ENCODE measurements around the gene ATXN1.

The ATXN1 gene

DNA sequence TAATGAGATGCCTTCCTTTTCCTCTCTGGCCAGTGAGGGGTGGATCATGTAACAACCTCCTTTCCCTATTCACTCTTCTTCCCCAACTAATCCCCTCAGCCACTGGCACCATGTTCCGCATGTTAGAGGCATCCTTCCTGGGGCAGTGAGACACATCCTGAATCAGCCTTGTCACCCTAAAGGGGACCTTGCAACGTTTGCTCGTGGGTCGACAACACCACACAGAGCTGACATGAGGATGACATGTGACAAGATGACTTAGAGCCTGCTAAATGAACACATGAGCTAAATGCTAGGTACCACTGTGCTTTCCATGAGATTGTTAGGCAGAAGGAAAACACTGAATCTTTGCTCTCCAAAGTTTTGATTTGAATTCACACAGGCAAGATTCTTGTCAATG is 129.2 kb downstream of the ATXN1 start:
- CTCF ChIA-PET = interaction anchor here (0.7 to 0.8 kb wide), 3 partner anchors 26 to 481 kb away, joined by 3 to 4 read pairs (median 3); no protein-coding TSS in a partner anchor
- H3K4me1 ChIP-seq (ENCODE audit: control insufficient read depth, insufficient read depth, low read length) = peaks cover 9% of the 10 kb centered on the region
- TF ChIP-seq ZSCAN30 (tag by site-specific recombination; IDR thresholded peaks at IDR 0.05) (no peak), ZNF792 (tag by site-specific recombination; IDR thresholded peaks at IDR 0.05) (no peak), ZBTB11 (tag by site-specific recombination; conservative IDR thresholded peaks at IDR 0.05; ENCODE audit: low read depth) (no peak), ZNF560 (tag by site-specific recombination; IDR thresholded peaks at IDR 0.05; ENCODE audit: borderline replicate concordance) (no peak), ZNF121 (tag by site-specific recombination; IDR thresholded peaks at IDR 0.05) (no peak), PRDM4 (tag by site-specific recombination; IDR thresholded peaks at IDR 0.05) (no peak)
- H3K36me3 ChIP-seq (ENCODE audit: control insufficient read depth in 2 of 2, insufficient read depth in 1 of 2, low read length in 2 of 2) = no peaks in the 10 kb centered on the region; a peak in 1 of 3 replicates
- no peaks in the 10 kb centered on the region for H3K9me3 ChIP-seq (ENCODE audit: control insufficient read depth, insufficient read depth, low read depth, low read length)
- no peak overlapping the region for H3K4me3 ChIP-seq (ENCODE audit: low read depth, low read length)
- H3K27ac ChIP-seq (ENCODE audit: extremely low read depth, low read depth, low read length) = no peak overlapping the region
- POLR2A ChIA-PET = no interaction called here

DNA sequence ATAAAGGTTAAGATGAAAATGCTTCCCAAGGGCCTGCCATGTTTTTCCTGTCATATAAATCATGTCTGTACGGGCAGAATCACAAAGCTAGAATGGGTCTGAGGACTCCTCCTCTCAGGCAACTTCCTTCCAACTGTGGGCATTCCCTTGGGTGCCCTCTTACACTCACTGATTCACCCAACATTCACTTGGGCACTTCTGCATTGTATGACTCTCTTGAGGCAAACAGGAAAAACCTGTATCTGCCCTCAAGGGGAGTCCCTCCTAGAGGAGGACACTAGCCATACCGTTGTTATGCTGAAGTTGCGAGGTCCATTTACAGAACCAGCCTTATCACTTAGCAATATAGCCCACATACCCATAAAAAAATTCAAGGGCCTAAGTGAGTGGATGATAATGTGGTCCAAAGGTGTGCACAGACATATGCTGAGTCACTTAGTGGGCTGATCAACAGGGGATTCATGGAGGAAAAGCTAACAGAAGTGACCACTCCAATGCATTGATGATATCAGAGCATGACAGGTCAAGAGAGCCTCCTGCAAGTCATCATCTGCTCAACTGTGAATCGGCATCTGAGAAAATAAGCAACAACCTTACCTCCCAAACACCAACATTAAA is 131.1 kb downstream of the ATXN1 start:
- Histone ChIP-seq H3K27ac (ENCODE audit: extremely low read depth, low read depth, low read length) (no peak overlapping the region), H3K4me1 (ENCODE audit: control insufficient read depth, insufficient read depth, low read length) (peaks cover 5% of the 10 kb centered on the region; the same call in 1 of the 2 replicates), H3K36me3 (ENCODE audit: control insufficient read depth in 2 of 2, insufficient read depth in 1 of 2, low read length in 2 of 2) (no peaks in the 10 kb centered on the region; a peak in 1 of 3 replicates), H3K4me3 (ENCODE audit: low read depth, low read length) (no peak overlapping the region), H3K9me3 (ENCODE audit: control insufficient read depth, insufficient read depth, low read depth, low read length) (no peaks in the 10 kb centered on the region)
- ChIA-PET CTCF (no interaction called here), POLR2A (no interaction called here)
- TF ChIP-seq, protein P1, sequence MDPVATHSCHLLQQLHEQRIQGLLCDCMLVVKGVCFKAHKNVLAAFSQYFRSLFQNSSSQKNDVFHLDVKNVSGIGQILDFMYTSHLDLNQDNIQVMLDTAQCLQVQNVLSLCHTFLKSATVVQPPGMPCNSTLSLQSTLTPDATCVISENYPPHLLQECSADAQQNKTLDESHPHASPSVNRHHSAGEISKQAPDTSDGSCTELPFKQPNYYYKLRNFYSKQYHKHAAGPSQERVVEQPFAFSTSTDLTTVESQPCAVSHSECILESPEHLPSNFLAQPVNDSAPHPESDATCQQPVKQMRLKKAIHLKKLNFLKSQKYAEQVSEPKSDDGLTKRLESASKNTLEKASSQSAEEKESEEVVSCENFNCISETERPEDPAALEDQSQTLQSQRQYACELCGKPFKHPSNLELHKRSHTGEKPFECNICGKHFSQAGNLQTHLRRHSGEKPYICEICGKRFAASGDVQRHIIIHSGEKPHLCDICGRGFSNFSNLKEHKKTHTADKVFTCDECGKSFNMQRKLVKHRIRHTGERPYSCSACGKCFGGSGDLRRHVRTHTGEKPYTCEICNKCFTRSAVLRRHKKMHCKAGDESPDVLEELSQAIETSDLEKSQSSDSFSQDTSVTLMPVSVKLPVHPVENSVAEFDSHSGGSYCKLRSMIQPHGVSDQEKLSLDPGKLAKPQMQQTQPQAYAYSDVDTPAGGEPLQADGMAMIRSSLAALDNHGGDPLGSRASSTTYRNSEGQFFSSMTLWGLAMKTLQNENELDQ (tag by site-specific recombination; IDR thresholded peaks at IDR 0.05; ENCODE audit: low read depth) = no peak
- TF ChIP-seq RBAK (tag by site-specific recombination; IDR thresholded peaks at IDR 0.05) (no peak), SCRT1 (tag by site-specific recombination; IDR thresholded peaks at IDR 0.05; ENCODE audit: borderline replicate concordance) (no peak), SCRT2 (tag by site-specific recombination; IDR thresholded peaks at IDR 0.05) (no peak), ZBTB21 (tag by site-specific recombination; IDR thresholded peaks at IDR 0.05) (no peak), ZNF302 (tag by site-specific recombination; IDR thresholded peaks at IDR 0.05; ENCODE audit: low read depth) (no peak), ZNF10 (tag by site-specific recombination; IDR thresholded peaks at IDR 0.05) (no peak), ZNF202 (tag by site-specific recombination; IDR thresholded peaks at IDR 0.05; ENCODE audit: borderline replicate concordance) (no peak), ZNF560 (tag by site-specific recombination; IDR thresholded peaks at IDR 0.05; ENCODE audit: borderline replicate concordance) (no peak), ZNF626 (tag by site-specific recombination; IDR thresholded peaks at IDR 0.05) (no peak), ZNF157 (tag by site-specific recombination; IDR thresholded peaks at IDR 0.05) (no peak), ZNF513 (tag by site-specific recombination; IDR thresholded peaks at IDR 0.05) (no peak), ZNF140 (tag by site-specific recombination; IDR thresholded peaks at IDR 0.05) (no peak), YY2 (tag by site-specific recombination; IDR thresholded peaks at IDR 0.05) (no peak)
- TF ChIP-seq, protein P2, sequence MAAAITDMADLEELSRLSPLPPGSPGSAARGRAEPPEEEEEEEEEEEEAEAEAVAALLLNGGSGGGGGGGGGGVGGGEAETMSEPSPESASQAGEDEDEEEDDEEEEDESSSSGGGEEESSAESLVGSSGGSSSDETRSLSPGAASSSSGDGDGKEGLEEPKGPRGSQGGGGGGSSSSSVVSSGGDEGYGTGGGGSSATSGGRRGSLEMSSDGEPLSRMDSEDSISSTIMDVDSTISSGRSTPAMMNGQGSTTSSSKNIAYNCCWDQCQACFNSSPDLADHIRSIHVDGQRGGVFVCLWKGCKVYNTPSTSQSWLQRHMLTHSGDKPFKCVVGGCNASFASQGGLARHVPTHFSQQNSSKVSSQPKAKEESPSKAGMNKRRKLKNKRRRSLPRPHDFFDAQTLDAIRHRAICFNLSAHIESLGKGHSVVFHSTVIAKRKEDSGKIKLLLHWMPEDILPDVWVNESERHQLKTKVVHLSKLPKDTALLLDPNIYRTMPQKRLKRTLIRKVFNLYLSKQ (tag by site-specific recombination; IDR thresholded peaks at IDR 0.05; ENCODE audit: borderline replicate concordance) = no peak
- TF ChIP-seq, protein P3, sequence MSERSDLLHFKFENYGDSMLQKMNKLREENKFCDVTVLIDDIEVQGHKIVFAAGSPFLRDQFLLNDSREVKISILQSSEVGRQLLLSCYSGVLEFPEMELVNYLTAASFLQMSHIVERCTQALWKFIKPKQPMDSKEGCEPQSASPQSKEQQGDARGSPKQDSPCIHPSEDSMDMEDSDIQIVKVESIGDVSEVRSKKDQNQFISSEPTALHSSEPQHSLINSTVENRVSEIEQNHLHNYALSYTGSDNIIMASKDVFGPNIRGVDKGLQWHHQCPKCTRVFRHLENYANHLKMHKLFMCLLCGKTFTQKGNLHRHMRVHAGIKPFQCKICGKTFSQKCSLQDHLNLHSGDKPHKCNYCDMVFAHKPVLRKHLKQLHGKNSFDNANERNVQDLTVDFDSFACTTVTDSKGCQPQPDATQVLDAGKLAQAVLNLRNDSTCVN (tag by site-specific recombination; optimal IDR thresholded peaks at IDR 0.05) = no peak
